RPMI7951 (cell line): ENCODE measurements around the gene RPS5. TPM values are rescaled to one million over a fixed set of nuclear protein-coding genes. Genes with fewer than 3 reads are reported as not detected.
"Not testable (repeated sequence)": the region's sequence is repeated elsewhere in the genome, so short reads cannot be mapped to it uniquely, and the experiment has no call there.

ENCODE experiments used
- DNase-seq: peaks from one replicate; pipeline ENCODE4 v3.0.0-alpha.2; 2012; ENCODE audit warnings: low read depth
- total RNA-seq: library from RNA; depleted of rRNA; stranded (reverse); fragments of >200 nt; shearing (Covaris generic); gene quantifications from 2 replicates; pipeline ENCODE4 v1.2.3, GENCODE V29; 2014; rRNA removed

RPS5 gene
- total RNA-seq, 1 experiment from 2014 or later = 2,560 TPM

- DNase-seq = peak; percentile 28
Observed at GRCh38 chr19:58406818-58407657, 20.0 kb downstream of the RPS5 start.

- no peak for DNase-seq
Observed at GRCh38 chr19:58407658-58408151, 20.6 kb downstream of the RPS5 start.

GRCh38 chr19:58408152-58409009, 21.3 kb downstream of the RPS5 start, which contains the start of gene ZNF584:
Gene ZNF584 (plus strand): TSS chr19:58408649. CDS start chr19:58409148, 499 bp downstream.
- DNase-seq = peak; percentile 96

GRCh38 chr19:58409010-58409790, 22.1 kb downstream of the RPS5 start:
- DNase-seq = peak; percentile 47

GRCh38 chr19:58416604-58417003, 29.5 kb downstream of the RPS5 start:
- no peak for DNase-seq

GRCh38 chr19:58417071-58417470, 30.0 kb downstream of the RPS5 start:
- DNase-seq = no peak

- DNase-seq = no peak
Observed at GRCh38 chr19:58428617-58429016, 41.5 kb downstream of the RPS5 start.

GRCh38 chr19:58429745-58430144, 42.7 kb downstream of the RPS5 start:
- no peak for DNase-seq

- peak; percentile 30 for DNase-seq
Observed at GRCh38 chr19:58434217-58434616, 47.1 kb downstream of the RPS5 start.

GRCh38 chr19:58439576-58440554, 52.8 kb downstream of the RPS5 start, which contains the start of gene ZNF132:
Gene ZNF132 (minus strand): TSS chr19:58440153. CDS start chr19:58439821, 332 bp downstream.
- DNase-seq = peak; percentile 99

- DNase-seq = no peak
Observed at GRCh38 chr19:58440556-58440955, 53.5 kb downstream of the RPS5 start.

- DNase-seq = not testable (repeated sequence)
Observed at GRCh38 chr19:58442986-58443385, 55.9 kb downstream of the RPS5 start.

Other genes with a start within 250 kb of the RPS5 start
- gene ZNF329, start 236.5 kb upstream of the RPS5 start, total RNA-seq = 6.8 and 9.4 TPM in 2 replicates
- gene ZNF274, start 204.2 kb upstream of the RPS5 start, total RNA-seq = 22.7 and 23.7 TPM in 2 replicates
- 43.9 and 57.0 TPM in 2 replicates for gene ZNF544, start 158.4 kb upstream of the RPS5 start, total RNA-seq
- gene ZNF8, start 108.3 kb upstream of the RPS5 start, total RNA-seq = 4.3 and 4.8 TPM in 2 replicates
- gene ERVK3-1, start 81.9 kb upstream of the RPS5 start, total RNA-seq = 68.7 and 76.6 TPM in 2 replicates
- 2.9 and 4.1 TPM in 2 replicates for gene ZSCAN22, start 60.3 kb upstream of the RPS5 start, total RNA-seq
- 64.4 and 111 TPM in 2 replicates for gene A1BG, start 33.8 kb upstream of the RPS5 start, total RNA-seq
- gene ZNF497, start 24.5 kb upstream of the RPS5 start, total RNA-seq = 0.12 and 0.29 TPM in 2 replicates
- 1.1 and 1.8 TPM in 2 replicates for gene ZNF837, start 6.2 kb upstream of the RPS5 start, total RNA-seq
- not detected in 2 replicates for gene RNF225, start 8.4 kb downstream of the RPS5 start, total RNA-seq
- 16.3 and 17.2 TPM in 2 replicates for gene ZNF584, start 21.4 kb downstream of the RPS5 start, total RNA-seq
- gene ZNF132, start 52.9 kb downstream of the RPS5 start, total RNA-seq = 4.6 and 4.8 TPM in 2 replicates
- gene ZNF324B, start 64.4 kb downstream of the RPS5 start, total RNA-seq = 4.1 and 9.3 TPM in 2 replicates
- gene ZNF324, start 79.8 kb downstream of the RPS5 start, total RNA-seq = 8.6 and 8.9 TPM in 2 replicates
- 6.5 and 9.5 TPM in 2 replicates for gene ZNF446, start 89.1 kb downstream of the RPS5 start, total RNA-seq
- gene SLC27A5, start 124.7 kb downstream of the RPS5 start, total RNA-seq = 4.7 and 6.0 TPM in 2 replicates
- 5.3 and 8.1 TPM in 2 replicates for gene ZBTB45, start 132.5 kb downstream of the RPS5 start, total RNA-seq
- 304 and 391 TPM in 2 replicates for gene TRIM28, start 156.8 kb downstream of the RPS5 start, total RNA-seq
- gene CHMP2A, start 167.8 kb downstream of the RPS5 start, total RNA-seq = 171 and 176 TPM in 2 replicates
- gene UBE2M, start 171.3 kb downstream of the RPS5 start, total RNA-seq = 84.1 and 98.8 TPM in 2 replicates
- gene MZF1, start 186.1 kb downstream of the RPS5 start, total RNA-seq = 6.5 and 10.2 TPM in 2 replicates